WERI-Rb-1 (cell line): Measurements from ENCODE around the gene ZCCHC14.

Source experiments
- DNase-seq: peaks from one replicate; pipeline ENCODE4 v3.0.0-alpha.2; 2020
- H3K27ac ChIP-seq: fragments of 250-450 bp; sonication (Bioruptor Pico); 2 replicates; pipeline ENCODE4 v1.5.1; 2020; ENCODE audit warnings: mild to moderate bottlenecking, moderate library complexity
- H3K27me3 ChIP-seq: fragments of 250-450 bp; sonication (Bioruptor Pico); 2 replicates; pipeline ENCODE4 v1.5.1; 2021; ENCODE audit warnings: mild to moderate bottlenecking, low read depth, moderate library complexity; ENCODE audit not compliant: insufficient read depth, severe bottlenecking
- H3K36me3 ChIP-seq: fragments of 250-450 bp; sonication (Bioruptor Pico); 2 replicates; pipeline ENCODE4 v1.5.1; 2020; ENCODE audit warnings: mild to moderate bottlenecking, moderate library complexity
- H3K4me3 ChIP-seq: 2 replicates; pipeline ENCODE4 v1.5.1; 2011; ENCODE audit warnings: low read depth, mild to moderate bottlenecking, control low read depth, low read length
- H3K9me3 ChIP-seq: fragments of 250-450 bp; sonication (Bioruptor Pico); 2 replicates; pipeline ENCODE4 v1.5.1; 2021; ENCODE audit warnings: mild to moderate bottlenecking, moderate library complexity; ENCODE audit not compliant: severe bottlenecking
- CTCF ChIP-seq: IDR thresholded peaks from 2 replicates; pipeline ENCODE4 v1.5.1; 2011; ENCODE audit warnings: low read depth, mild to moderate bottlenecking, control low read depth, inconsistent platforms, low read length

The ZCCHC14 gene

DNA sequence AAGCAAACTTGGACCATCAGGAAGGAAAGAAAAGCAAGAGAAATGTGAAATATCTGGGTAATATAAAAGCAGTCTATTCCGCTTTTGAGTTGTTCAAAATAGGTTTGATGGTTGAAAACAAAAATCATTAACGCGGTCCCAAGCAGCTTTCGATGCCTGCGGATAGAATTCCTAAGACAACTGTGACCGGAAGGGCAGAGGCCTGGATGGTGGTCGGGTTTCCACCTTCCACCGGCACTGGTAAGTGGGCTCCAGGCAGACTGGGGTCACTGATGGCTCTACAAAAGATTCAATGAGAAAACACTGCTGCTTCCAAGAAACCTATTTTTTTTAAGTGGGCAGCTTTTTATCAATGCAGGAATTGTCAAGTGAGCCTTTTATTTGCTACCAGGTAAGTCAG, 49.8 kb downstream of the ZCCHC14 start:
- TF ChIP-seq CTCF: no peak
- H3K36me3 ChIP-seq: peaks cover 4% of the 10 kb centered on the region
- H3K9me3 ChIP-seq: no peaks in the 10 kb centered on the region
- no peak for DNase-seq
- H3K4me3 ChIP-seq: no peak overlapping the region
- no peak overlapping the region for H3K27ac ChIP-seq
- H3K27me3 ChIP-seq: no peaks in the 10 kb centered on the region

DNA sequence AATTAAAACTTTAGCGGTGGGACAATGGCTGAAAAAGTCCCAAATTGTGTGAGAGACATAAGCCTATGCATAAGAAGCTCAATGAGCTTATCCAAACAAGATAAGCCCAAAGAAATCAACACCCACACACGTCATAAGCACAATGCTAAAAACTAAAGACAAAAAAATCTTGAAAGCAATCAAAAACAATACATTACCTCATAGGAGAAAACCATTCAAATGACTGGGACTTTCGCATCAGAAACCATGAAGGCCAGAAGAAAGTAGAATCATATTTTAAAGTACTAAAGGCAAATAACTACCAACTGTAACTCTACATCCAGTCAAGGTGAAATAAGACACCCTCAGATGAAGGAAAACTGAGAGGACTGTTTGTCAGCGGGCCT, 50.2 kb downstream of the ZCCHC14 start:
- no peak overlapping the region for H3K27ac ChIP-seq
- TF ChIP-seq CTCF: no peak
- no peak for DNase-seq

DNA sequence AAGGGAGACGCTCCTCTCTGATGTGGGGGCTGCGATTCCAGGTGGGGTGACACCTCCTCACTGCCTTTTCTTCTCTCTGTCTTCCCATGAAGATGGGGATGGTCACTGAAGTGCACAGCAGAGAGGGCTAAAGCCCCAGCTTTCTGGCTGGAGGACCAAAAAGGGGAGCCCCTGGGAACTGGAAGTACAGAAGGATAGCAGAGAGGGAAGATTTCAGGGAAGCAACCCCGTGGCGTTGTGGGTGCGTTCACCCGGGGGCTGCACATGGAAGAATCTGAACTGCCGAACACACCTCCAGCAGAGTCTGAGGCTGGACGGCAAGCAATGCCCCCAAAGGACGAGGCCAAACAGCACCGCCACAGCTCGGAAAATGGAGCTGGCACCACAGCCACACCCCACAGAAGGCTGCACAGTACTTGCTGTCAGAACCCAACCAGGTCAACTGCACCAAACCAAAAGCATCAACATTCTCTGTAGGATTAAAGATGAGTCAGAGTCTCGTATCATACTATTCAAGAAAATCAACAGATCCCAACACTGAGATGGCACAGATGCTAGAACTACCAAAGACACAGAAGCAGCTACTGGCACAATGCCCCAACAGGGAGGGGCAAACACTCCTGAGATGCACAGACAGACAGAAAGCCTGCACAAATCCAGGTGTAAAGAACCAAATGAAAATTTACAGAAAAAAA, 50.8 kb downstream of the ZCCHC14 start:
- DNase-seq: no peak
- H3K9me3 ChIP-seq: no peaks in the 10 kb centered on the region
- H3K27ac ChIP-seq: no peak overlapping the region
- no peak for TF ChIP-seq CTCF
- H3K36me3 ChIP-seq: no peaks in the 10 kb centered on the region; the same call in 1 of the 2 replicates
- no peaks in the 10 kb centered on the region for H3K27me3 ChIP-seq
- no peak overlapping the region for H3K4me3 ChIP-seq

More for the DNA sequence above, 50.2 kb downstream of the ZCCHC14 start:
- no peak overlapping the region for H3K4me3 ChIP-seq
- H3K27me3 ChIP-seq: no peaks in the 10 kb centered on the region
- no peaks in the 10 kb centered on the region for H3K9me3 ChIP-seq
- peaks cover 3% of the 10 kb centered on the region for H3K36me3 ChIP-seq

DNA sequence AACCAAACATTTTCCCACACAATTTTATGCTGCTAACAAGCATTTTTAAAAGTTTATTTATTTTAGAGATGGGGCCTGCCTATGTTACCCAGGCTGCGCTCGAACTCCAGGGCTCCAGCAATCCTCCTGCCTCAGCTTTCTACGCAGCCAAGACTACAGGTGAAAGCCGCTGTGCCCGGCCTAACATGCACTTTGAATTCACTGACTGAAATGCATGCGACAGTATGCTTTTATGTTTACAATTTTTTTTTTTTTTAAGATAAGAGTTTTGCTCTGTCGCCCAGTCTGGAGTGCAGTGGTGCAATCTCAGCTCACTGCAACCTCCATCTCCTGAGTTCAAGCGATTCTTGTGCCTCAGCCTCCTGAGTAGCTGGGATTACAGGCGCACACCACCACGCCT, 52.9 kb downstream of the ZCCHC14 start:
- Histone ChIP-seq H3K27ac (no peak overlapping the region), H3K4me3 (no peak overlapping the region), H3K36me3 (no peaks in the 10 kb centered on the region), H3K27me3 (no peaks in the 10 kb centered on the region), H3K9me3 (no peaks in the 10 kb centered on the region)
- no peak for TF ChIP-seq CTCF
- no peak for DNase-seq

DNA sequence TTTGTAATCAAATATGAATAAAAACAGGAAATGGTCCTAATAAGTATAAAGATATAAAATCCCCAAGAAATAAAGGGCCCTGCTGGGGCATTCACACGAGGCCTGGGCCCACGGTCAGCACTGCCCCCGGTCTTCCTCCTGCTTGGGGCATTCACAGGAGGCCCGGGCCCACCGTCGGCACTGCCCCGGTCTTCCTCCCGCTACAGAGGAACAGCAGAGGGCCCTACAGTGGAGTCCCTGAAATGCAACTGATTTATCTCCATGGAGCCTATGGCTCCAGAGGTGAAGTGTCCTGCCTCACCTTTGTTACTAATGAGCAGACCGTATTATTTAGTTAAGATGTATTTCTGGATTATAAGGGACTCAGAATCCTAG, 54.2 kb downstream of the ZCCHC14 start:
- Histone ChIP-seq H3K27me3 (no peaks in the 10 kb centered on the region), H3K27ac (no peak overlapping the region), H3K4me3 (no peak overlapping the region), H3K9me3 (no peaks in the 10 kb centered on the region), H3K36me3 (no peaks in the 10 kb centered on the region)
- no peak for DNase-seq
- TF ChIP-seq CTCF: no peak

- Histone ChIP-seq H3K27ac (no peak overlapping the region), H3K4me3 (no peak overlapping the region), H3K9me3 (no peaks in the 10 kb centered on the region), H3K27me3 (no peaks in the 10 kb centered on the region), H3K36me3 (no peaks in the 10 kb centered on the region)
- TF ChIP-seq CTCF: no peak
- no peak for DNase-seq
Observed at GRCh38 chr16:87437911-87438610, 54.8 kb downstream of the ZCCHC14 start.
